IPS DF 19.7 (cell line): ENCODE data around the gene PRR23A.

ENCODE experiments used
- DNase-seq: peaks from one replicate; pipeline ENCODE4 v3.0.0-alpha.2; 2013; ENCODE audit warnings: low read depth, low spot score

Gene PRR23A

GRCh38 chr3:138972941-138973340 lies 33.1 kb downstream of the PRR23A start:
- DNase-seq, result no peak

- DNase-seq, result no peak
These were observed 34.2 kb downstream of the PRR23A start for GRCh38 chr3:138971766-138972320.

DNA sequence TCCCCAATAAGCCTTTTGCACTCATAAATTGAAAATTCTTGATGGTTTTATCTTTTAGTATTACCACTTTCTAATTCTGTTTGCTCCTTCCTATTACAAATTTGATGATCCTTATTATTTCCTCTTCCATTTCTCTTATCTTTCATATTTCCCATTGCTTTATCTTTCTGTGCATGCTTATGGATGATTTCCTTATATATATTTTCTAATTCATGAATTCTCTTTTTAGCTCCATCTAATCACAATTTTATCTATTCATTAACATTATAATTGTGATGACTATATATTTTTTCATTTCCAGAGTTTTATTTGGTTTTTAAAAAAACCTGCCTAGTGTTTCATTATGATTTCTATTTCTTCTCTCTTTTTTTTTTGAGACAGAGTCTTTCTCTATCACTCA lies 41.1 kb downstream of the PRR23A start:
- DNase-seq, result no peak

- no peak for DNase-seq
These were observed 41.8 kb downstream of the PRR23A start for GRCh38 chr3:138964264-138964663.

GRCh38 chr3:138962854-138963560 lies 43.1 kb downstream of the PRR23A start:
- DNase-seq, result no peak

GRCh38 chr3:138960417-138960852 lies 45.6 kb downstream of the PRR23A start:
- DNase-seq, result no peak
